Kidney (tissue), 14 donors: Measurements from ENCODE around the gene CTNNB1. TPM values are rescaled to one million over a fixed set of nuclear protein-coding genes. Genes with fewer than 3 reads are reported as not detected.

ENCODE experiments used
- DNase-seq, 5 donors: peaks; one replicate each; pipeline ENCODE4 v3.0.0-alpha.2; 2013 to 2020
- FAIRE-seq: peaks from 2 replicates; lab custom pipeline; 2012; peaks lifted over from hg19 to GRCh38; lab: Jason Lieb, UNC
- H3K27ac ChIP-seq, 2 donors: one replicate each; pipeline ENCODE4 v1.7.0; 2013; ENCODE audit warnings: low read depth in 2 of 2, low read length in 2 of 2, inconsistent platforms in 1 of 2
- H3K27me3 ChIP-seq: one replicate; pipeline ENCODE4 v1.7.1; 2013; ENCODE audit warnings: low read length, inconsistent platforms; ENCODE audit not compliant: control insufficient read depth, insufficient read depth
- H3K36me3 ChIP-seq, 3 donors: one replicate each; pipeline versions ENCODE4 v1.7.0 to v1.7.1; 2013; ENCODE audit warnings: low read length in 3 of 3, control low read depth in 1 of 3, inconsistent platforms in 1 of 3; ENCODE audit not compliant: insufficient read depth in 3 of 3, control insufficient read depth in 2 of 3
- H3K4me1 ChIP-seq, 3 donors: one replicate each; pipeline versions ENCODE4 v1.7.0 to v1.7.1; 2013; ENCODE audit warnings: low read length in 3 of 3, inconsistent platforms in 1 of 3, low read depth in 1 of 3; ENCODE audit not compliant: control insufficient read depth in 2 of 3, insufficient read depth in 2 of 3
- H3K4me3 ChIP-seq, 3 donors: one replicate each; pipeline versions ENCODE4 v1.7.0 to v1.8.1; 2013; ENCODE audit warnings: low read length in 3 of 3, control low read depth in 1 of 3, inconsistent platforms in 1 of 3
- H3K9ac ChIP-seq, 3 donors: one replicate each; pipeline versions ENCODE4 v1.7.0 to v1.7.1; 2013; ENCODE audit warnings: low read length in 3 of 3, control low read depth in 1 of 3, inconsistent platforms in 1 of 3
- H3K9me3 ChIP-seq, 3 donors: one replicate each; pipeline versions ENCODE4 v1.7.0 to v1.7.1; 2013; ENCODE audit warnings: low read length in 3 of 3, control low read depth in 1 of 3, inconsistent platforms in 1 of 3; ENCODE audit not compliant: control insufficient read depth in 2 of 3, insufficient read depth in 1 of 3
- intact Hi-C: fragments of 100-400 bp; cut with DNase I; formaldehyde crosslinking; loops from one replicate; pipeline ENCODE4 v1.11.1; 2022
- polyA plus RNA-seq: library from polyadenylated mRNA; stranded (reverse); fragments of 350-450 nt; fragmentation: Illumina TruSeq; extraction: RNeasy Lipid Tissue Mini Kit (QIAGEN cat#74804); gene quantifications from one replicate; pipeline ENCODE4 v1.2.3, GENCODE V29; 2014; ENCODE audit warnings: low read depth, low replicate concordance; ENCODE audit not compliant: insufficient read depth
- total RNA-seq: library from RNA; stranded (reverse); fragmentation: NEBNext Ultra II Directional; extraction: Animal tissue kit (Norgen Biotek cat#: 25700); gene quantifications from one replicate; pipeline ENCODE4 v1.2.1, GENCODE V29; 2021
- TF ChIP-seq, protein P1 (sequence below): IDR thresholded peaks from 3 replicates; pipeline ENCODE4 v1.5.1; 2012; ENCODE audit warnings: mild to moderate bottlenecking, moderate library complexity, borderline replicate concordance; ENCODE audit not compliant: insufficient read depth; ENCODE audit errors: extremely low read depth
- donor health status: control.
- donor health status: control.
- donor health status: control.
- donor health status: control.
- donor health status: control.
- donor health status: DM: yes; HTN: yes; CAD: no.
- donor health status: Normal renal cell carcinoma (clear cell type).

Gene CTNNB1
- total and polyA plus RNA-seq, 2 donors from 2014 or later, result 97.0 to 329 TPM

DNA sequence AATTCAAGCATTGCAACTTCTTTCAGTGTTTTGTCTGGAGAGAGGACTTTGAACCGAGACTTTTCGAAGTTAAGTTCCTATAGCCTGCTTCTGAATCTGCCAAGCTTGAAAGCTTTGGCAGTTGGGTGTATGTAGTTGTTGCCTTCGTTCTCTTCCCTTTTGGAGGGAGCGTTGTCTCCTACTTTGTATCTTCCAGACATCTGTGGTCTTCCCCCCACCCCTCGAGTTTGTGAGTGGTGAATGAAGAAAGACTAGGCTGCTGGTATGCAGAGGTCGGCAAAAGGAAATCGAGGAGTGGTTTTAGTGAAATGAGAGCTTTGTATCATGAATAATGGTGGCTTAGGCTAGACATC, 1.3 kb downstream of the CTNNB1 start:
- peak overlapping the region; percentile 92 to 99 (median 99) for H3K4me3 ChIP-seq
- intact Hi-C loops, result no loop called here
- TF ChIP-seq, protein P1, sequence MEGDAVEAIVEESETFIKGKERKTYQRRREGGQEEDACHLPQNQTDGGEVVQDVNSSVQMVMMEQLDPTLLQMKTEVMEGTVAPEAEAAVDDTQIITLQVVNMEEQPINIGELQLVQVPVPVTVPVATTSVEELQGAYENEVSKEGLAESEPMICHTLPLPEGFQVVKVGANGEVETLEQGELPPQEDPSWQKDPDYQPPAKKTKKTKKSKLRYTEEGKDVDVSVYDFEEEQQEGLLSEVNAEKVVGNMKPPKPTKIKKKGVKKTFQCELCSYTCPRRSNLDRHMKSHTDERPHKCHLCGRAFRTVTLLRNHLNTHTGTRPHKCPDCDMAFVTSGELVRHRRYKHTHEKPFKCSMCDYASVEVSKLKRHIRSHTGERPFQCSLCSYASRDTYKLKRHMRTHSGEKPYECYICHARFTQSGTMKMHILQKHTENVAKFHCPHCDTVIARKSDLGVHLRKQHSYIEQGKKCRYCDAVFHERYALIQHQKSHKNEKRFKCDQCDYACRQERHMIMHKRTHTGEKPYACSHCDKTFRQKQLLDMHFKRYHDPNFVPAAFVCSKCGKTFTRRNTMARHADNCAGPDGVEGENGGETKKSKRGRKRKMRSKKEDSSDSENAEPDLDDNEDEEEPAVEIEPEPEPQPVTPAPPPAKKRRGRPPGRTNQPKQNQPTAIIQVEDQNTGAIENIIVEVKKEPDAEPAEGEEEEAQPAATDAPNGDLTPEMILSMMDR, result no peak
- H3K4me1 ChIP-seq, result peaks cover 6 to 21% (median 9%) of the 10 kb centered on the region in 3 donors
- no peaks in the 10 kb centered on the region for H3K9me3 ChIP-seq
- no peak for FAIRE-seq
- H3K27me3 ChIP-seq, result peaks cover 3% of the 10 kb centered on the region
- no peaks in the 10 kb centered on the region for H3K36me3 ChIP-seq
- H3K9ac ChIP-seq, result peak overlapping the region; percentile 49 to 96 (median 76)
- peak in 3 of 5 donors; percentile 37 to 77 (median 74) for DNase-seq
- H3K27ac ChIP-seq, result peak overlapping the region; percentile 55 to 89

DNA sequence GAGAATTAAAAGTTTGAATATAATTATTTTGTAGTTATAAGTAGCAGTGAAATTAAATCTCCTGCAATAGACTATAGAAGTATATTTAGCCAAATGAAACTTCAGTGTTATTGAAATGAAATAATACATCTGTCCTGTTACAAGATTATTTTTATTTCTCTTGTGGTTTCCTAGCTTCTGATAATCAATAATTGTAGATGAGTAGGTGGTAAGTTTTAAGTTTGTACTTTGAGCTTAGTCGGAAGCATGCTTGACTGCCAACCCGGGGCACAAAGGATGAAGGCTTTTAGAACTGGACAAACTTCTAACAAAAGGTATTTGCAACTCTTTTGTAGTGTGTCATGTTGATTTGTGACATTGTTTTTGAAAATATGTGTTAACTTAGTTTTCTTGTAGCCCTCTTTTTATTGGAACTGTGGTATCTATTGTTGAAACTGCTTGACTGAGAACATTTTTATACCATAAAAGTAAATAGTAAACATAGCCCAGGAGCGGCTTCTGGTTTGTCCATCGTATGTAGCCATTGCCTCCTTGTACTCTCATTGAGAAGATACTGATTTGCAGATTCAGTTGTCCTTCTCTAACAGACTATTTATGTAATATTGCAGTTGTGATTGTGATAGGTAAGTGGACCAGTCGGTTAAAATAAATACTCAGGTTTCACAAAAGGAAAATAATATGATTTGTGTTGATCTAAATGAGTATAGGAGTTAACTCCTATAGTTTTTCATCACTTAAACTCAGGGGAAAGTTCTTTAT, 2.9 kb downstream of the CTNNB1 start:
- peak overlapping the region in 1 of 2 donors; percentile 48 for H3K27ac ChIP-seq
- H3K9me3 ChIP-seq, result no peaks in the 10 kb centered on the region
- H3K36me3 ChIP-seq, result no peaks in the 10 kb centered on the region
- TF ChIP-seq, protein P1, result no peak
- H3K4me3 ChIP-seq, result peak overlapping the region in 2 of 3 donors; percentile 92 to 99
- H3K9ac ChIP-seq, result peak overlapping the region in 2 of 3 donors; percentile 2 to 96
- peaks cover 3% of the 10 kb centered on the region for H3K27me3 ChIP-seq
- peak in 1 of 5 donors; percentile 35 for DNase-seq
- H3K4me1 ChIP-seq, result peaks cover 12 to 37% (median 13%) of the 10 kb centered on the region in 3 donors
- intact Hi-C loops, result no loop called here
- no peak for FAIRE-seq

DNA sequence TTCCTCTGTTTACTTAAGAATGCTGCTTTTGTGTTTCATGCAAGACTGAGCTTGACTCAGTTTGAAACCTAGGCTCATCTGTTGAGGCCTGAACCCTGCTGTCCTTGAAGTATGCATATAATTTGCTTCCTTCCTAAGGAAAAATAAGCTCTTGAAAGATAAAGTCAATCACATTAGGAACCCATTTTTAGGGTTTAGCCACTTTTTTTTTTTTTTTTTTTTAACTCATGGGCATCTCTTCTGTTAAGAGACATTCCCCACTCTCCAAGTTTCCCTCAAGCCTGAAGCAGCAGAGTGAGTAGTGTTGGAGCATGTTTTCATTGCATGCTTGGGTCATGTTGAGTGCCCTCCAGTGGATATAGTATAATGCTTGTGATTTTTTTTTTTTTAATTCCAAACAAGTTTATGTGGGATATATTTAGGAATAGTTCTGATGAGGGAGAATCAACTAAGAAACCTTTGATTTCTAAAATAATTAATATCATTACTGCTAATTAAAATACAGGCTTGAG, 3.6 kb downstream of the CTNNB1 start:
- no peaks in the 10 kb centered on the region for H3K9me3 ChIP-seq
- peaks cover 13 to 43% (median 14%) of the 10 kb centered on the region in 3 donors for H3K4me1 ChIP-seq
- H3K27ac ChIP-seq, result peak overlapping the region in 1 of 2 donors; percentile 48
- no peak overlapping the region for H3K9ac ChIP-seq
- H3K4me3 ChIP-seq, result peak overlapping the region in 2 of 3 donors; percentile 92 to 99
- no peaks in the 10 kb centered on the region for H3K36me3 ChIP-seq
- peaks cover 3% of the 10 kb centered on the region for H3K27me3 ChIP-seq
- FAIRE-seq, result peak; percentile 60
- TF ChIP-seq, protein P1, result peak; percentile 33
- intact Hi-C loops, result no loop called here
- peak in 2 of 5 donors; percentile 69 to 83 for DNase-seq
